Hippocampal formation (tissue), 2 donors: ENCODE results near the gene OGFOD3.
"Not testable (repeated sequence)": the region's sequence is repeated elsewhere in the genome, so short reads cannot be mapped to it uniquely, and the experiment has no call there.

Experiments
- DNase-seq, 2 donors: peaks; one replicate each; lab custom pipeline; 2025; lab: John Stamatoyannopoulos, UW

The OGFOD3 gene

DNA sequence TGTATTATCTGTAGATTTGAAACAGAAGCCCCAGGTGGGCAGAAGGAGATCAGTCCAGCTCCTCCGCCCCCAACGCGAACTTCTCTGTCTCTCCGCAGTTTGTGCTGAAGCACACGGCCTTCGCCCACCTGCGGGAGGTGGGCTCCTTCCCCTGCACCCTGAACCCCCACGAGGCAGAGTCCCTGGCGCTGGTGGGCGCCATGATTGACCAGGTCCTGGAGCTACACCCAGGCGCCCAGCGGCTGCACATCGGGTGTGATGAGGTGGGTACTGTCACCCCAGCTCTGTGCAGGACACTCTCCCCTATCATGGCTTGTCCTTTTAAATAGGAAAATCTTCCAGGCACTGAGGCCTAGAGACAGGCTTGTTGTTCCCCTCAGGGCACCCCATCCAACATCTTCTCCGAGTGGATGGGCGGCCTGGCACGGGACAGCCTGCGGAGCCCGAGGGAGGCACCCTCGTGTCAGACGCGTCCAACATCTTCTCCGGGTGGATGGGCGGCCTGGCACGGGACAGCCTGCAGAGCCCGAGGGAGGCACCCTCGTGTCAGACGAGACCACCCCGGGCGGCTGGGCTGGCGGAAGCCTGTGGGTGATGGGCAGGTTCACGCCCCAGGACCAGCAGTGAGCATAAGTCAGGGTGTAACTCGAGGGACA is 15.3 kb upstream of the OGFOD3 start:
- DNase-seq: no peak

DNA sequence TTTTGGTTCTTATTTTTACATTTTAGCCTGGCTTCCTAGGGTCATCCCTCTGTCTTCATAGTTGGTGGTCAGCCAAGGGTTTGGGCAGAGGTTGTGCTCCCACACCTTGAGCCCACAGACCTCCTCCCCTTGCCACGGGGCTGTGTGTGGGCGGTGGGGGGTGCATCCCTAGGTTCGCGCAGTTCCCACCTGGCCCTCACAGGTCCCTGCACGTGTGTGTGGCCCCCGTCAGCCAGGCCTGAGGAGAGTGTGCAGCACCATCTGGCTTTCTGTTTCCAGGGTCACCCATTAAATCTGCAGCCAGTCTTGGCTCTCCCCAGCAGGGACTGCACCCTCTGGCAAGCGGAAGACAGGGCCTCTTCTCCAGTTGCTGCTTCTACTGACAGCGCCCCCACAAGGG is 13.6 kb upstream of the OGFOD3 start:
- no peak for DNase-seq

DNA sequence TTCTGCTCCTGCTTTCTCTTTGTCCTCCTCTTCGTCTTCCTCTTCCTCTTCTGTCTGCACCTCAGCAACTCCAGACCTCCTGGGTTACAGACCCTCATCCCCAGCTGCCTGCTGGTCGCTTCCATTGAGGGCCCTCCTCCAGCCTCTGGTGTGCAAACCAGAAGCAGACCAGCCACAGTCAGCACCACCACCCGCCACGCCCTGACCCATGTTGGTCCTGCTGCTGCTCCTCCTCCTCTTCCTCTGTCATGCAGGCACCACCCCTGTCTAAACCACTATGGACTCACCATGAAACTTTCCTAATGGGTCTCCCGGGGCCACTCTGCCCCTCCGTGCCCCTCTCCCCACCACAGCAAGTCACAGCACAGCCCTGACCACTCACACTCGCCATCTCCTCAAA is 11.4 kb upstream of the OGFOD3 start:
- no peak for DNase-seq

DNA sequence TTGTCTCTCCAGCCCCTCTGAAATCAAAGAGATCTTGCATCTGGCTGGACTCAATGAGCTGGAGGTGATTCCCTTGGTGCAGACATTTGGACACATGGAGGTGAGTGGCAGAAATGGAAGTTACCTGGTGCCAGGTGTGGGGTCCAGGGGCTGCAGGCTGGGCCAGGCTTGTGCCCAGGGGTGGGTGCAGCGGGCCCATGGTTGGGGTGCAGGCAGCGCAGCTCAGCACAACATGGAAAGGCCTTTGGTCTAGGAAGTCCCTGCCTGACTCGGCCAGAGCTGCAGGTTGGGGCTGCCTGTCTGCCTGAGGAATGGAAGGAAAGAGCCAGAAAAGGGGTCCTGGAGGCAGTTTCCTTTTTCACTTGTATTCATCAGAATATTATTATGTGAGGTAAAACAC is 10.2 kb upstream of the OGFOD3 start:
- no peak for DNase-seq

DNA sequence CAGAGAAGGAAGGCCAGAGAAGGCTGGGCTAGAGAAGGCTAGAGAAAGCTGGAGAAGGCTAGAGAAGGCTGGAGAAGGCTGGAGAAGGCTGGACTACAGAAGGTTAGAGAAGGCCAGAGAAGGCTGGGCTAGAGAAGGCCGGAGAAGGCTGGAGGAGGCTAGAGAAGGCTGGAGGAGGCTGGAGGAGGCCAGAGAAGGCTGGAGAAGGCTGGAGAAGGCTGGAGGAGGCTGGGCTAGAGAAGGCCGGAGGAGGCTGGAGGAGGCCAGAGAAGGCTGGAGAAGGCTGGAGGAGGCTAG is 6.4 kb upstream of the OGFOD3 start:
- DNase-seq: no peak

DNA sequence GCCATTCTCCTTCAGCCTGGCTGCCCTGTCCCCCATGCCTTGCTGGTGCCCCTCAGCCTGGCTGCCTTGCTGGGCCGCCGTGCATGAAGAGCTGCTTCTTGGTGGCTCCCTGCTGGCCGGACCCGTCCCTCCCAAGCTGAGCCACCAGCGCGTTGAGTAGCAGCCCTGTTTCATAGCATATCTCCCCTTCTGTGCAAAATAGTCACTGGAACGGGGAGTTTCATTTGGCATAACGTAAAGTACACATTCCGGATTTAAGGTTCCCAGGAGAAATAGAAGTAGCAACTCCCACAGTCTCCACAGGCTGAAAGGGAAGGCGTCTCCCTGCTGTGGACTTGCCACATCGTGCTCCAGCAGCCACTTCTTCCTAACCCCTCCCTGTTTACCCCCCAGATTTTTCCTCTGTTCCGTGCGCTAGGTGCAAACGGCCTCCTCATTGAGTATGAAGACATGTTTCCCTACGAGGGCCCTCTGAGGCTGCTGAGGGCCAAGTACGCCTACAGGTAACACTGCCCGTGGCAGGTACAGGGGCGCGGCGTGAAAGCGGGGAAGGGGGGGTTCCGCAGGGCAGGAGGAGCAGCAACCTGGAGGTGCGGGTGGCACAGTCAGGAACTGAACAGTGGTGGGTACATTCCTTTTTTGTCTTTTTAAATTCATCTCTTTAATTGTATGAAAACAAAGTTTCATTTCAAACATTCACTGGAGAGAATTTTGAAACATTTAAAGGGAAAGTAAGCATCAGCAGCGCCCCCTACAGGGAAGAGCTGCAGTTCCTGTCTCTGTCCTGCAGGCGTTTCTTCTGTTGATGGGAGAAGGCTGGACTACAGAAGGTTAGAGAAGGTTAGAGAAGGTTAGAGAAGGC is 5.8 kb upstream of the OGFOD3 start:
- DNase-seq: no peak

DNA sequence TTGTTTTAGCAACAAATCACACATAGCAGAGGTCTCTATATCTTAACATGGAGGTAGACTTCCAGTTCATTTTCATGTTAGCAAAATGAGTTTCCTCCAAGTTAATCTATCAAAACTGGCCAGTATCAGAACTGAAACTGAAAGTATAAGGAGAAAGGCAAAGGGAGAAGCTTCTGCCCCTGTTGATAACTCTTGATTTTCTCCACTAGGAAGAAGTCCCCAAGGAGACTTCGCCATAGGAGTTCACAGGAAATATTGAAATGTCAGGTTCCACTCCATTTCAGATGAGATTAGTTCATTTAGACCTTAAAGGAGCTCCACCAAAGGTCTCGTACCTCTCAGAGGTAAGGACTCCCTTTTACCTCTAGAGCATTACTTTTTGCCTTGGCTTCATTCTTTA is 1.2 kb upstream of the OGFOD3 start:
- no peak for DNase-seq

DNA sequence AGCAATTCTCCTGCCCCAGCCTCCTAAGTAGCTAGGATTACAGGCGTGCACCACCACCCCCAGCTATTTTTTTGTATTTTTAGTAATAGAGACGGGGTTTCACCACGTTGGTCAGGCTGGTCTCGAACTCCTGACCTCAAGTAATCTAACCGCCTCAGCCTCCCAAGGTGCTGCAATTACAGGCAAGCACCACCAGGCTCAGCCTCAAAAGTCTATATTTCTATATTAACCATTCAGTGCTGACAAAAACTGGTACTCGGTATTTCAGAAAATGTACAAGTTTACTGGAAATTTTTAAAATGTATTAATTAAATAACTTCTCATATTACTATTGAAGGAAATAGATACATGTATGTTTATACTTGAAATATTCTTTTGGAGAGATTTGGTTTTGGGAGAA is 1.6 kb downstream of the OGFOD3 start:
- no peak for DNase-seq

DNA sequence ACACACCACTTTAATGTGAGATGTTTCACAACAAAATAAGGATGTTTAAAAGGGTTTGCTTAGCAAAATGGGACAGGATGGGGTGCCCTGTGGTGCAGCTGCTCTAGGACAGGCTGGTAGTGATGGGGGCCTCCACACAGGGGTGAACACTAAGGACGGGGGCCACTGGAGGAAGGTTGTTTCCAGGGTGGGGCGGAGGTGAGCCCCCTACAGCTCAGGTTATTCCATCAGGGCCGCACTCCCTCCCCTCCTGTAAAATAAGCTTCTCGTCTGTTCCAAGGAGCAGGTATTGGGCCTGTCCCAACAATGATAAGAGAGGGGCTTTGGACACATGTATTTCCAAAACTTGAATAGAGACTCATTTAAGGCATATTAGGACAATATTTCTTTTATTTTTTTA is 2.1 kb downstream of the OGFOD3 start:
- DNase-seq: no peak

DNA sequence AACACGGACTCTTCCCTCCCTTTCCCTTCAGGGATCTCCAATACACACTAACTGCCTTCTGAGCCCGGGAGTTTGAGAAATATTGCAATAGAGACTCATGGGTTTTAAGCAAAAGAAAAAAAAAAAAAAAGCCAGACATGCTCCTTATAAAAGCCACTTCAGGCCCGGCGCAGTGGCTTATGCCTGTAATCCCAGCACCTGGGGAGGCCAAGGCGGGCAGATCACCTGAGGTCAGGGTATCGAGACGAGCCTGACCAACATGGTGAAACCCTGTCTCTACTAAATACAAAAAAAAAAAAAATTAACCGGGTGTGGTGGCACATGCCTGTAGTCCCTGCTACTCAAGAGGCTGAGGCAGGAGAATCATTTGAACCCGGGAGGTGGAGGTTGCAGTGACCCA is 2.6 kb downstream of the OGFOD3 start:
- DNase-seq: no peak

DNA sequence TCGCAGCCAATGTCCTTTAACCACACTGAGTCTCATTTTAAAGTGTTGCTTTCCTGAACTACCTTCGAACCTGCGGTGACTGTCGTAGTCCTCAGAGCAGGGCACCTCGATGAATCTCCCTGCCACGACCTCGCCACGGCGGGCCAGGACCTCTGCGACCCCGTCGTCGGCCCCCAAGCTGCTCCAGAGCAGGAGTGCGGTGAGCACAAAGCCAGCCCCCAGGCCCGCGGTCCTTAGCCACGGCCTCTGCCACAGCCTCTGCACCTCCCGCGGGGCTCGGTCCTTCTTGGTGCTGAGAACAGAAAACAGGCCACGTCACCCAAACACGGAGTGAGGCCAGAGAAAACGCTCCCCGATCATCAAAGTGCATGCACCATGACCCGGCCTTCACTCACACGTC is 3.0 kb downstream of the OGFOD3 start:
- no peak for DNase-seq

DNA sequence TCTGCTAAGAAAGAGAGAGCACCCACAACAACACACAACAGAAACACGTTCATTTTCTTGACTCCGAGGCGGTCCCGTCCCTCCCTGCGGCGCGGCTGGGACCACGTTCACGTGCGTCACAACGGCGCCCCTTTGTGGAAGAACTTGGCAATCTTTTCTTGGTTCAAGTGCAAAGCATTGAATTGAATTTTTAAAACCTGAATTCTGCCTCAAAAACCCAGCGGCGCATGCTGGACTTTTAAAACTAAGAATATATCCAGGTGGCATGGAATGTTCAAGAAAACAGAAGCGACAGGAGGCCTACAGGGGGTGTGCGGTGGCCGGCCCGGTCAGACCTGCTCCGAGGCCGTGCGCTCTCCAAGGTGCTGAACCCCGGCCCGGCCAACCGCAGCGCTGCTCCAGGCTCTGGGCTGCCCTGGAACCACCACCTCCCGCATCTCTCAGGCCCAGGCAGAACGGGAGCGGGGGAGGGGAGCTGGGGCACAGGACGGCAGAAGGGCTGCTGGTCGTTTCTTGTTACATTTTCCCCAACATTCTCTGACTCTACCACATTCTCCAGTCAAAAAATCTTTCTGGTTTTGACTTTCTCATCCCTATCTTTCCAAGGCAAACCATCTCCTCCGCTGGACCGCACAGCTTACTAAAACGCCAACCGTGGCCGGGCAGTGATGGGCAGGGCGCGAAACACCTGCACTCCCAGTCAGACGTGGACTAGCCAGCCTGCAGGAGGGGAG is 3.7 kb downstream of the OGFOD3 start:
- peak; percentile 30 to 60 for DNase-seq

DNA sequence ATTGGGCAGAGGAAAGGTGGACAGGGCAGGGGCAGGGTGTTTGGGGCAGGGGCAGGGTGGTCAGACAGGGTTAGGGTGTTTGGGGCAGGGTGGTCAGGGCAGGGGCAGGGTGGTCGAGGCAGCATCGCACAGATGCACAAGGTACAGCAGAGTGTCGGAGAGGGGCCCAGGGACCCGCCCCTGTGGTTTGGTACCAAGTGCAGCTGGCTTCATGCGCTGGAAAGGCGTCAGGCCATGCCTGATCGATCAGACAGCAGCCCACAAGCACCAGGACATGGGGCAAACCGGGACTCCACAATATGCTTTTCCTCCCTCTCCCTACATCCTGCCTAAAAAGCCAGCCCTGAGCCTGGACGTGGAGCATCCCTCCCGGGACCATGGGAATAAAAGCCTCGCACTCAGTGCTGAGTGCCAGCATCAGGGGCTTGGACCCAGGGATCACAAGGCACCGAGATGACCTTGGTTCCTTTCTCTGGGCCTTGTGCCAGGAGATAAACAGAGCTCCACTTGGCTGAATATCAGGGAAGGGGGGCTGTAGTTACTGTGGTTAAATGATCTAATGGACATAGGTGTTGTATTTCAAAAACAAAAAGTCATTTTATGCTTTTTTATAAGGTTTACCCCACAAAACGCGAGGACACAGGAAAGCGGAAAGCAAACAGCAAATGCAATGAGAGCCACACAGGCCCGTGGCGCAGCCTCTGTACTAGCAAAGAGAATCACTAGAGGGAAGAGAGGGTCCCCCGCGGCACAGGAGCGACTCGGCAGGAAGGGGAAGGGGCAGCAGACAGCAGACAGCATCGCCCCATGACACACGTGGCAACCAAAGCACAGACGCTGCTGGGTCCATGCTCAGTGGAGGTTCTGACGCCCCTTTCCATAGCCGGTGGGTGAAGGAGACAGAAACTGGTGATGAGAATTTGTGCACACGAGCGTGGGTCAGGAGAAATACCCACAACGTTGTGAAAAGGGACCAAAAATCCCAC is 5.6 kb downstream of the OGFOD3 start:
- DNase-seq: no peak

DNA sequence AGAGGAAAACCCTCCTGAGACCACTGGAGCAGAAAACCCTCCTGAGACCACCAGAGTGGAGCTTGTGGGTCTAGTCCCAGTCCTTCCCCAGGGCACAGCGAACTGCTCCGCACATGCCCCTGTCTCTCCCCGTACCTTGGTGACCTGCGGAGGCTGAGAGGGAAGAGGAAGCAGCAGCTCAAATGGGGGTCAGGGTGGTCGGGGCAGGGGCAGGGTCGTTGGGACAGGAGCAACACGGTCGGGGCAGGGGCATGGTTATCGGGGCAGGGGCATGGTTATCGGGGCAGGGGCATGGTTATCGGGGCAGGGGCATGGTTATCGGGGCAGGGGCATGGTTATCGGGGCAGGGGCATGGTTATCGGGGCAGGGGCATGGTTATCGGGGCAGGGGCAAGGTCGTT is 6.3 kb downstream of the OGFOD3 start:
- DNase-seq: not testable (repeated sequence)

DNA sequence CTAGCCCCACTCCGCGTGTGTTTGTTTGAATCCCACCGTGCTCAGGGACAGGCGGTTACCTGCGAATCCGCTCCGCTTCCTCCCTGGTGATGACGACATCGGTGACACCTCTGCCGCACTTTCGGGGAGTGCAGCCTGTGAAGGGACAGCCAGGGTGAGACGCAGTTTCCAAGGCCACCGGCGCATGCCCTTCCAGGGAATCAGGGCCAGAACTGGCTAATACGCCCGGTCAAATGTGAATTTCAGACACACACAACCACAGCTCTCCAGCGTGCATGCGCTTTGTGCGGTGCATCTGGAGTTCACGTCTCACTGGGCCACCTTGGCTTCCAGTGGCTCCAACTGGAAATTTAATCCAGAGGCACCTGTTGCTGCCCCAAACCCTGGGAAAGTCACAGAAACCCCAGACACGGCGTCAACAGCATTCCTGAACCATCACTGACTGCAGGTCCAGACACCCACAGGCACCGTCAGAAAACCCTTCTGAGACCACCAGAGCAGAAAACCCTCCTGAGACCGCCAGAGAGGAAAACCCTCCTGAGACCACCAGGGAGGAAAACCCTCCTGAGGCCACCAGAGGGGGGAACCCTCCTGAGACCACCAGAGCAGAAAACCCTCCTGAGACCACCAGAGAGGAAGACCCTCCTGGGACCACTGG is 6.9 kb downstream of the OGFOD3 start:
- no peak for DNase-seq

DNA sequence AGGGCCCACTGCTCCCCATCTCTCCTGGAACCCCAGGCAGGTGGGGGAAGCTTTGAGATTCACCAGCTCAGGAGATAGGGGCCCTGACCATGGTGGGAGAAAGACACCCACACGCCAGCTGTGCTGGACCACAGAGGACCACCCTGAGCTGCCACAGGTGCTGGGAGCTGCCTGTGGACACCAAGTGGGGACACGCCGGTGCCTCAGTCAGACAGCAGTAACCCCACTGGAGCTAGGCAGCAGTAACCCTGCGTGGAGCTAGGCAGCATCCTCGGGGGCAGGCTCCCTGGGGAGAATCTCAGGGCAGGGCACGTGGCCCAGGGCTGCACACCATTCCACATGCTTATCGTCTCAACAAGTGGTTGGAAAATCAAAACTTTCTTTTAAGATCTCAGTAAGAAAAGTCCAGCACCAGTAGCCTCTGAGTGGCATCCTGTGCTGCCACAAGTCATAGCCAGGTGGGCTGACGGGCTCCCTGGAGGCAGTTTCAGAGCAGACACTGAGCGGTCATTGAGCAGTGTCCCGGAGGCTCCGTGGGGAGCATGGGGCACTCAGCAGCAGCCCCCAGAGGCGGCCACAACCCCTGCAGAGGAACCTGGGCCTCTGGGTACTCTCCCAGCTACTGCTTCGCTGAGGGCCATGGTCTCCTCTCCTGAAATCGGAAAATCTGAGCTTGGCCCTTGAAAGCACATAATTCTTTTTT is 8.2 kb downstream of the OGFOD3 start:
- no peak for DNase-seq

DNA sequence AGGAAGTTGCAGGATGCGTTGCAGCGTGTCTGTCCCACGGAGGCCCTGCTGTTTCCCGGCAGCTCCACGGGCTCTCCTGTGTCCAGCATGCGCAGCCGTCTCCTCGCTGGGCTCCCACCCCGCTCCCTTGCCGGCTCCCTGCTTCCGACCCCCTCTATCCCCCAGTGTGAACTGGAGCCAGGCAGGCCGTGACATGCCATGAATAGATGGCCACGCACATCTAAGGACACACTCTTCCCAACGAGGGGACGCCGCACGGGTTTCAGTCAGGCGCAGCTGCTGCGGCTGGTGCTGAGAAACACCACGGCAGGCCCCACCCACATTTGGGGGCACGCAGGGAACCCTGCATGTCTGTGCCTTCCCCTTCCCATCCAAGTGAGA is 9.5 kb downstream of the OGFOD3 start:
- no peak for DNase-seq

DNA sequence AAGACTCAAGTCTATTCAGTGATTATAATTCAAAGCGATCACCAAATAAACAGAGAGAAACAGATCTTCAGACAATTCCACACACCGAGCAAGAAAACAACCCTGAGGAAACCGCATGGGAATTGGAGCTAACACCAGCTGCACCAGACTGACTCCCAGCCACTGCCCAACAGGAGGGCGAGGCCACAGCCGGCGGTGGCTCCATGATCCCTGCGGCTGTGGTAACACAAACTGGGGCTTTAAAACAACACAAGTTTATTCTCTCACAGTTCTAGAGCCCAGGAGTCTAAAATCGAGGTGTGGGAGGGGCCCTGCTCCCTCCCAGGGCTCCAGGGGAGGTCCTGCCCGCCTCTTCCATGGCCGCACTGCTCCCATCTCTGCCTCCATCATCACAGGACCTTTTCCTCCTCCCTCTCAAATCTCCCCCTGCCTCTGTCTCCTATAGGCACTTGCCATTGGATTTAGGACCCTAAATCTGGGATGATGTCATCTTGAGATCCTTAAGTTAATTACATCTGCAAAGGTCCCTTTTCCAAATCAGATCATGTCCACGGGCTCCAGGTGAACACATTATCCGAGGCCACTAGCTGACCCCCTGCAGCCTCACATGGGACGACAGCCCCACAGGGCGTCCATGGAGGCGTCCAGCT is 10.0 kb downstream of the OGFOD3 start:
- DNase-seq: no peak

DNA sequence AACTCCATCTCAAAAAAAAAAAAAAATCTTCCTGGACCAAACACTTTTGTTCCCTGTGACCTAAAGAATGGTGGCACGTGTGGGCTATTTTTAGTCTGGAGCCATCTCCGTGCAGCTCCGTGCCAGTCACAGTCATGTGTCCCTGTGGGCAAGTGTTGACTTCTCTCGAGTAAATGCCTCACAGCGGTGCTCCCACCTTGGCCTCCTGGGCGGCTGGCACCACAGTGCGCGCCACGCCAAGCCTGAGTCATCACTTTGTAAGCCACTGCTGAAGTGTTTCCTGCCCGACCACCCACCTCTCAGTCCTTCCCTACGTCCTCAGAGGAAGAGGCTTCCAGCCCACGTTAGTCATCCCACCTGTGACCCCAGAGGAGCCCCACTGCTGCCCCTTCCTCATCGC is 11.1 kb downstream of the OGFOD3 start:
- no peak for DNase-seq

DNA sequence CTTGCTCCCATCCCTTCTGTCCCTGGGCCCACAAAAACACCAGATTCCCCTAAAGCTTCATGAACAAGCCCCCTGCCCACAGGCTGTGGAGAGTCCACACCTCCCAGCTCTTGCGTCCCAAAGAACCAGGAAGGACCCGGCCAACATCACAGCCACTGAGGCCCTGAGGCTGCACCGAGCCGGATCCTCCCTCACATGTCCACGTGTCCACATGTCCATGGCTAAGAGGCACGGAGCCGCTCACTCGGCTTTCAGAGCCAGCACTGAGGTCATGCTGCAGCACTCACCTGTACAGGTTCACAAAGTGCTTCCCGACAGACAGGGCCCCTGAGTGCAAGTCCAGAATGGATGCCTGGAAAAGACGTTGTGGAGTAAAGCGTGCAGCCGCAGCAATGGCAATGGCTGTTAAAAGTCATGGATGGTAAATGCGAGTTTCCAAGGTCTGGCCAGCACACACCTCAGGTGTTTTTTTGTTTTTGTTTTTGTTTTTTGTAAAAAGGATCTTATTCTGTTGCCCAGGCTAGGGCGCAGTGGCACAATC is 12.2 kb downstream of the OGFOD3 start:
- no peak for DNase-seq
